Left colon (tissue), 2 donors: ENCODE results near the gene SCFD2. TPM values are rescaled to one million over a fixed set of nuclear protein-coding genes. Genes with fewer than 3 reads are reported as not detected.
A peak's percentile ranks its signal among the peaks of the same experiment; 100 is the strongest.
"Not testable (repeated sequence)": the region's sequence is repeated elsewhere in the genome, so short reads cannot be mapped to it uniquely, and the experiment has no call there.

Experiments
- ATAC-seq: fragments of 200-7000 bp; cut with Tn5 transposase; one replicate; pipeline ENCODE4 v1.9.1; 2020; ENCODE audit warnings: mild to moderate bottlenecking, moderate library complexity
- DNase-seq, 2 donors: peaks; one replicate each; pipeline ENCODE4 v3.0.0-alpha.2; 2020
- intact Hi-C, 2 donors: fragments of 100-400 bp; cut with DNase I in 1 of 2; cut with micrococcal nuclease in 1 of 2; formaldehyde crosslinking; loops; one replicate each; pipeline versions ENCODE4 v1.11.2 to v1.14.0; 2022; cut with DNase I, micrococcal nuclease
- total RNA-seq, 2 donors: library from RNA; stranded (reverse); fragmentation: NEBNext Ultra II Directional; extraction: Animal tissue kit (Norgen Biotek cat#: 25700); gene quantifications; one replicate each; pipeline ENCODE4 v1.2.1, GENCODE V29; 2021
- donor health status: DM: no; HTN: no; CAD: no.
- donor health status: DM: yes; HTN: yes; CAD: no.

Gene SCFD2
- total RNA-seq, 2 donors from 2014 or later: 11.1 to 15.8 TPM

DNA sequence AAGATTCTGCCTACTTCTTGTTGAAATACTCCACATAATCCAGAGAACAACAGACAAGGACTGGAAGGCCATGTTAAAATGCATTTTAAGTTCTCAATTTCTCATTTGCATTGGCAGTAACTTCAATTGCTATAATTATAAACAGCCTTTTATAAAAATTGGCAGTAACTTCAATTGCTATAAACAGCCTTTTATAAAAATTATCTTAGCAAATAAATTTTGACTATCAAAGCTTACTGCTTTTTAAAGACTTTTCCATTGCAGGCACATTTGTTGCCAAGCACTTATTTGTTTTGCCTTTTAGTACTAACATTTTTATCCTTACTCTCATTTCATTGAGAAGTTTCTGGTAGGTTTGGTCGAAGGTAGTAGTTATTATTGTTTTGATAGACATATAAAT, 17.8 kb downstream of the SCFD2 start:
- no peak for DNase-seq
- ATAC-seq: no peak
- intact Hi-C loops: no loop called here

DNA sequence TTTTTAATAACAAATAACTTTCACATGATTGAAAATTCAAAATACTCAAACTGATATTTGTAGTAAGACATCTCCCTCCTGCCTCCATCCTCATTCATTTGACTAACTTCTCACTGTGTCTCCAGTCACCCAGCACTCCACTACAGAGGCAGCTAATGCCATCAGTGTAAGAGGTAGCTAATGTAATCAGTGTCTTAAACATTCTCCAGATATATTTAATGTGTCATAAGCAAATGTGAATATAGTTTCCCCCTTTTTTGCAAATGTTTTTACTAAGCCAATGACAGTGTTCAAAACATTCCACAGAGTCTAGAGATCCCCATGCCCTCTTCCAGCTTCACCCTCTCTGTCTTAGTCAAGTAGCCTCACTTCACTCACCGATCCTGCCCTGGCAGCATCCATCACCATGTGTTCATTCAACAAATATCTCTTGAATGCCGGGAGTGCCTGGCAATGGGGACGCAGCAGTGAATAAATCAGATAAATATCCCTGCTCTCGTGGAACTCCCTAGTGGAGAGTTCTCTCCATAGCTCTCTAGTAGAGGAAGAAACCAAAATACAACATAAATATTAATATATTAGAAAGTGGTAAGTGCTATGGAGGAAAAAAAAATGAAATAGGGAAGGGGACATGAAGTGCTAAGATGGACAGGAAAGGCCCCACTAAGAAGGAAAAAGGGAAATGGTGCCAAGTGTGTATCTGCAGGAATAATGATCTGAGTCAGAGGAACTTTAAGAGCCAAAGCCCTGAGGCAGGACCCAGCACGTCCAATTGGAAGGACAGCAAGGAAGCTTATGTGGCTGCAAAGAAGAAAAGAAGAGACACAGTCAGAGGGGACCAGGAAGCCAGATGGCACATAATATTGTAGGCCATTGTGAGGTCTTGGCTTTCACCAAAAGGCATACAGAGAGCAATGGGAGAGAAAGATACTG, 18.7 kb downstream of the SCFD2 start:
- intact Hi-C loops: no loop called here
- DNase-seq (no peak), ATAC-seq (no peak)

DNA sequence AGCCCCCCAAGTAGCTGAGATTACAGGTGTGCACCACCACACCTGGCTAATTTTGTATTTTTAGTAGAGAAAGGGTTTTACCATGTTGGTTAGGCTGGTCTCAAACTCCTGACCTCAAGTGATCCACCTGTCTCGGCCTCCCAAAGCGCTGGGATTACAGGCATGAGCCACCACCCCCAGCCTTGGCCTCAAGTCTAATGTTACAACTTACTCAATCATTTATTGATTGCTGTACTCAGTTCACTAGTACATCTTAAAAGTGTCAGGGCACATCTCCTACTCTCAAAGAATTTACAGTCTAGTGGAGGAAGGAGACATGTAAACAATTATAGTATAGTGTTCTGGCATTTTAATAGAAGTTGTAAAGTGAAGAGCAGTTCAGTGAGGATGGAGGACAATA, 19.5 kb downstream of the SCFD2 start:
- intact Hi-C loops, DNase-seq, ATAC-seq: not testable (repeated sequence)

DNA sequence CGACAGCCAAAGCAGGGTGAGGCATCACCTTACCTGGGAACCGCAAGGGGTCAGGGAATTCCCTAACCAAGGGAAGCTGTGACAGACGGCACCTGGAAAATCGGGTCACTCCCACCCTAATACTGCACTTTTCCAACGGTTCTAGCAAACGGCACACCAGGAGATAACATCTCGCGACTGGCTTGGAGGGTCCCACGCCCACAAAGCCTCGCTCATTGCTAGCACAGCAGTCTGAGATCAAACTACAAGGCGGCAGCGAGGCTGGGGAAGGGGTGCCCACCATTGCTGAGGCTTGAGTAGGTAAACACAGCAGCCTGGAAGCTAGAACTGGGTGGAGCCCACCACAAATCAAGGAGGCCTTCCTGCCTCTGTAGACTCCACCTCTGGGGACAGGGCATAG, 25.7 kb downstream of the SCFD2 start:
- DNase-seq, ATAC-seq, intact Hi-C loops: not testable (repeated sequence)

DNA sequence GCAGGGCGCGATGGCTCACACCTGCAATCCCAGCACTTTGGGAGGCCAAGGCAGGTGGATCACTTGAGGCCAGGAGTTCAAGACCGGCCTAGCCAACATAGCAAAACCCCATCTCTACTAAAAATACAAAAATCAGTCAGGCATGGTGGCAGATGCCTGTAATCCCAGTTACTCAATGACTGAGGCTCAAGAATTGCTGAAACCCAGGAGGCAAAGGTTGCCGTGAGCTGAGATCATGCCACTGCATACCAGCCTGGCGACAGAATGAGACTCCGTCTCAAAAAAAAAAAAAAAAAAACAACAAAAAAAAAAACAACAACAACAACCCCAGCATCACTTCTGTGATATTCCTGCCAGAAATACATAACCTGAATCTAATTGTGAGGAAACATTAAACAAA, 30.9 kb downstream of the SCFD2 start:
- intact Hi-C loops, ATAC-seq, DNase-seq: not testable (repeated sequence)

DNA sequence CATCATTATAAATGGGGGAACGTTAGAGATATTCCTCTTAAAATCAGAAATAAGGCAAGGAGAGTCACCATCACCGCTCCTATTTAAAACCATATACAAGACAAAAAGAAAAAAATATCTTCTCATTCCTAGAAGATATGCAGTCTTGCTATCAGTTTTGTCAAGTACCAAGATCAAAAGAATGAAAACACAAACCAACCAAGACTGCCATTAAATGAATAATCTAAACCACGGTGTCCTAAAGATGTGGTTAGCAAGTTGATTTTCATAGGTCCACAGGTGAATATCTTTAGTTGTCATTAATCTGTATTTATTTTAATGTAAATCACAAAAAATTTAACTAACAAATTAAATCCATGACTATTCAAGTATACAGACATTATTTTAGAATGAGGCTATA, 39.3 kb downstream of the SCFD2 start:
- intact Hi-C loops: no loop called here
- ATAC-seq: no peak
- no peak for DNase-seq

DNA sequence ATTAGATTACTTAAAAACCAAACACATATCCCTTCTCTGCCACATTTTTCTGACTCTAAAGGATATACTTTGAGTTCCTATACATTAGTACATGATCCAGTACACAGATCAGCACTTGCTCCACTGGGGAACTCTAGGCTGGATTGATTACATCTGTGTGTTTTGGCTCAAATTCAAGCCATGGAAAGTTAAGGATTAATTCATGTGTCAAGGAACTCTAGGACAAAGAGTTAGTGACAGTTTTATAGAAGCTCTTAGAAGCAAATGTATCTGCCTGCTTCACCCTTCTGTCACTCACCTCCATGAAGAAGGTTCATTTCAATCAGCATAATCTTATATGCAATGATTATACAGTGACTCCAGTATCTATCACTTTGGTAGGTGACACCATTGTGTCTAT, 43.2 kb downstream of the SCFD2 start:
- ATAC-seq: peak; percentile 96
- no peak for DNase-seq
- intact Hi-C loops: no loop called here

DNA sequence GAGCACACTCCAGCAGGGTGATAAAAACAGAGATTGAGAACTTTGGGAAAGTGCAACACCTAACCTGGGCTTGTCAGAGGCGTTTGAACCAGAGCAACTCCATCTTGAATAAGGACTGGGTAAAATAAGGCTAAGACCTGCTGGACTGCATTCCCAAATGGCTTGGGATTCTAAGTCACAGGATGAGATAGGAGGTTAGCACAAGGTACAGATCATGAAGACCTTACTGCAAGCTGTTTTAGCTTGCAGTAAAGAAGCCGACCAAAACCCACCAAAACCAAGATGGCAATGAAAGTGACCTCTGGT, 43.9 kb downstream of the SCFD2 start:
- intact Hi-C loops: no loop called here
- DNase-seq (no peak), ATAC-seq (no peak)

DNA sequence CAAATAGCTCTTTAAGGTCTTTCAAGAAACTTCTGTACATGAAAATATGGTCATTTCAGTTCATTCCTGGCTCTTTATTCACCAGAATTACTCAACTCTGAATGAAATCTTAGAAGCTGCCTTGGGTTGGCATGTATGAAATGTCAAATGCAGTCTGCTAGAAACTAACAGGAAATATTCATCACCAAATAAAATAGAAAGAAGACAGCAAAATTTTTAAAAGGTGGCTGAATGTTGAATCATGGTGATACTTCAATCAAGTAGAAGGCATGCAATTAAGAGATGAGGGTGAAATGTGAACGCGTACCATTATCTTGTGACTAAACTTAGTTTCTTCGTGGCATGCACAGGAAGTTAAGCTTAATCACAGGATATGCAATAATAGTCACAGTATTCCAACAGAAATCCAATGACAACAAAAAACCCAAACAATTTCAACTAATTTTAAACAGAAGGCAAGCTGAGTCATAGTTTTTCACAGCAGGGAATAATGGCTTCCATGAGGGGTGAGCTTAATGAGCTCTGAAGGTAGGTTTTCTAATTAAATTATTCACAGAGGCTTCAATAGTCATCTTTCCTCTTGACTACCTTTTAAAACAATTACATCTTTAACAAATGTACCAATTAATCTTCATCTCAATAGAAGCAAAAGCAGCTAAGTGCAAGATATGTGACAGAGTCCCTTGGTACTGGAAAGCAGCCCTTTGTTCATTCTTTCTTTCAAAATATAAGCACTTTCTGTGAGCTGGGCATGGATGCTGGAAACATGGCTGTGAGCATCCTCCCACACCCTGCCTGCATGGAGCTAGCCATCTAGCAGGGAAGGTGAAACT, 44.5 kb downstream of the SCFD2 start:
- intact Hi-C loops: no loop called here
- ATAC-seq (no peak), DNase-seq (no peak)

DNA sequence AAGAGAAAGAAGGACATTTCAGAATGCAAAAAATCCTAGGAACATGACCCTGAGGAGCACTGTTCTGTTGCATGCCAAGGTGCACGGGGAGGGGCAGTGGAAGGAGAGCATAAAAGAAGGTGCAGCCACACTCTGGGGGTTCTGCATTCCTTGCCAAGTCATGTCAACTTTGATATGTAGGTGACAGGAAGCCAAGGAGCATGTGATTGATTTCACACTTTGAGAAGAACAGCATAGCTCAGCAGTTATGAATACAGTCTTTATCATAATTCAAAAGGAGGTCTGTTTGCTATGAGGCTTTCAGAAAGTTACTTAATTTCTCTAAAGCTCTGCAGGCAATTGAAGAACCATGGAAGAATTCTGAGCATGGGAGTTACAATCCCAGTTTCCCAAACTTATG, 50.6 kb downstream of the SCFD2 start:
- ATAC-seq: peak; percentile 82
- intact Hi-C loops: no loop called here
- peak in 1 of 2 donors; percentile 8 for DNase-seq

DNA sequence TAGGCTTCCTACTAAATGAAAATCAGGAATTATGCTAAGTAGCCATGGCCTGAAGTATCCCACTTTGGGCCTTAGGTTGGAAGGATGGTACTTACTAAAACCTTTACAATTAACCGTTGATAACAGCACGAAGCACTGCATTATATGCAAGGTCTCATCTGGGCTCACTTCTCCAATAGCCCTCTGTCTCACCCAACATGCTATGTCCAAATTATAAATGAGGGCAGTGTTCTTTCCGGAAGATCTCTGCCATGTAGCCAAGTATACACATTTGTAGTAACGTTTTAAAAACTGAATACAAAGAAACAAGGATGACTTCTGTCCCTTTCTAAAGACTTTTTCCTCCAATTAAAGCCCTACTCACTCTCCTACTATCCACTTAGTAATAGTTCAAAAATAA, 51.6 kb downstream of the SCFD2 start:
- DNase-seq: no peak
- intact Hi-C loops: no loop called here
- no peak for ATAC-seq

DNA sequence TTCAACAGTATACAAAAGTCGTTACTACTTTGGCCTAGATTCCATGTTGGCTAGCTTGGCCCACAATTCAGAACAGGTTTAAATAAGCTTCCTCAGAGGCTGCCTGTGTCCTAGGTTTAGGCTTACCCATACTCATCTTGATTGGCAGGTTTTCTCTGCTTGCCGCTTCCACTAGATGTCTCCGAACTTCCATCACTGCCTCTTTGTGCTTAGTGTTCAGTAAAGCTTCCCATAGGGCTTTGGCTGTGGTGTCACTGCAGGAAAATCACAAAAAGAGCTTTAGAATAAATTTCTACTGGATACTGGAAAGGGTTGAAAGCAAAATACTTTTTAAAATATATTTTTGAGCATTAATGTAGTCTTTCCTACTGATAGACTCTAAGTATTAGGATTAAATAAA, 52.4 kb downstream of the SCFD2 start:
- ATAC-seq: peak; percentile 37
- intact Hi-C loops: no loop called here
- no peak for DNase-seq

DNA sequence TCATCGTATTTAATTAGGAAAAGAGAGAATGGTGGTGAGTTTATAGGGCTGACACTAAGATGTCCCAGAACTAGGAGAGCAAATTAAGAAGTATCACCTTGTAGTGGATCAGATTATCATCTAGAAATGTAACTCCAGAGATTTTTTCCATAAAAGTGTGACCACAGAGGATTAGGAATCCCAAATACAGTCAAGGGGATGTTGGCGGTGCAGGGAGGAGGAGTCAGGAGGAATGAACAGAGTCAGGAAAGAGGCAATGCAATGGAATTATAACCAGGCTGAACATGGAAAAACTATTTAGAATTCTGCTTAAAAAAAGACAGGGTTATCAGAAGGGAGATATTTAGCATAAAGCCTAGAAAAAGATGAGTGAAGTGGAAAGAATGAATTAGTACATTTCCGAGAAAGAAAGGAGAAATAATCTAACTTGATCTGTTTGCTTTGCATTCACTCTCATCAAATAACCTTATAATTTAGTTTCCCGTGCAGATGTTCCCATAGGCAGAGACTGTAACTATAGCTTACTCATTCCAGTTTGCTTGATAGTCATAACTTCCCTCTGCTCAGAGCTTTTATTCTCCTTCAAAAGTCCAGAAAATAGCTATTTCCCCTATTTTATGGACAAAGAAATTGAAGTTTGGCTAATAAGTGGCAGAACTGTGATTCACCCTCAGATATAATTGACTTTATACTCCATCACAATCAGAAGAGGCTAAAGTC, 56.4 kb downstream of the SCFD2 start:
- intact Hi-C loops: no loop called here
- ATAC-seq: no peak

DNA sequence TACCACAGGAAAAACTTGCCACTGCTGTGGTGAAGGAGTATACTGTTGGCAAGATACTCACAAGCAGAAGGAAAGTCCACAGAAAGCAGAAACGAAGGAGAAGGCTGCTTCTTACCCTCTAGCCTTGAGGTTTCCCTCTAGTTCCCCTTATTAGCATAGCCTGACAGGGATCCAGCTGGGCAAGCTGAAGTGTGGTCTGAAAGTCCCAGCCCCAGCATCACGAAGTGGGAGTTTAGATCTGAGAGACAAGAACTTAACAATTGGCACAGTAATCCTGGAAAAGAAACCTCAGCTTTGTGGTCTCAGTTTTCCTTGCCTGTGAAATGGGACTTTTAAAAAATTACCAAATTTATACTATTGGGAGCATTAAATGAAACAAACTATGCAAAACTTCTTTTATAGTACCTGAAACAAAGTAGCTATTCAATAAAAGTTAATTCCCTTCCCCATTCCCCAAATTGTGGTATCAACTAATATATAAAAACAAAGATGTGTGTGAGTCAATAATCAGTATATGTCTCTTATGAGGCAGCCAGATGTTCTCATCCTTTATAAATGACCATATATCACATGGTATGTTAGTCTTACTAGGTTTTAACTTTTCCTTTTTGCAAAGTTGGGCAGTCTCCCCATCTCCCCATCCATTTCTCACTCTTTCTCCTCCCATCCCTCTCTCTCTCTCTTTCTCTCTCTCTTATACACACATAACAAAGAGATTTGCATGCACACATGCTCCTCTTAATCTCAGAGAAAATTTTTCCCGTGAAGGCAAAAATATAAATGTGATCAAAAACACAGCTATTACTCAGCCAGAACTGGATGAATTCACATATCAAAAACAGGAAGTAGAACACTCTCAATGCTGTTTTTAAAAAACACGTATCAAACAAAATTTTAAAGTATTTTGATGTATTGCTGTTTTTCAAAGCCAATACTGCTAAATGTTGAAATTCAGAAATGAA, 57.8 kb downstream of the SCFD2 start:
- intact Hi-C loops: no loop called here
- DNase-seq (no peak), ATAC-seq (no peak)

More for the DNA sequence above, 56.4 kb downstream of the SCFD2 start:
- no peak for DNase-seq

DNA sequence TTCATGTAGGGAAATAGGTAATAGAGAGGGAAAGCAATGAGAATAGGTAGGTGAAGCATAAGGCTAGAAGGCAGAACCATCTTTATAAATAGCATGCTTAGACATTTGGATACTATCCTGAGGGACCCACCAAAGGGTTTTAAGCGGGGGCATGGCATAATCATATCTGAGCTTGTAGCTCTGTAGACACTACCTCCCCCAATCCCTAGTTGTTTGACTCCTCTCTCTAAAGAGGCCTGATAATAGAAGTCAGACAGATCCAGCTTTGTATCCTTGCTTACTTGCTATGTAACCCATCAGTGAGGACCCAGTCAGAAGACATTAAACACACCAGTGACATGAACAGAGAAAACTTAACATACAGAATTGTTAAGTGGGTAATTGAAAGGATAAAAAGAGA, 58.7 kb downstream of the SCFD2 start:
- intact Hi-C loops: no loop called here
- ATAC-seq: no peak
- DNase-seq: no peak

DNA sequence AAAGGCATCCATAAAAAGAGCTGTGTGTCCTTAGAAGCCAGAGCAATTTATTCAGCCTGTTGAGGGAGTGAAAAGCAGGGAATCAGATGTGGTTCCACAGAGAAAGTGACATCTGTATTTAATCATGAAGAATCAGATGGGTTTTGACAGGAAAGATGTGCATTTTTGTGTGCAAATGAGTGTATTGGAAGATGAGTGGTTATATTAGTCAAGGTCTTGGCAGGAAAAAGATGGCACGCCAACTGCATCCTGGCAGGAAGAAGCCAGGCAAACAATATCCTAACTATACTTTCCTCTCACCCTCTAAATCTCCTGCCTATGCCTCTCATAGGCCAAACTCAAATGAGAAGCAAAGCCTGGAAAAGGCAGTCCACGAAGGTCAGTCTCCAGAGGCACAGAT, 59.1 kb downstream of the SCFD2 start:
- intact Hi-C loops: no loop called here
- ATAC-seq (no peak), DNase-seq (no peak)

DNA sequence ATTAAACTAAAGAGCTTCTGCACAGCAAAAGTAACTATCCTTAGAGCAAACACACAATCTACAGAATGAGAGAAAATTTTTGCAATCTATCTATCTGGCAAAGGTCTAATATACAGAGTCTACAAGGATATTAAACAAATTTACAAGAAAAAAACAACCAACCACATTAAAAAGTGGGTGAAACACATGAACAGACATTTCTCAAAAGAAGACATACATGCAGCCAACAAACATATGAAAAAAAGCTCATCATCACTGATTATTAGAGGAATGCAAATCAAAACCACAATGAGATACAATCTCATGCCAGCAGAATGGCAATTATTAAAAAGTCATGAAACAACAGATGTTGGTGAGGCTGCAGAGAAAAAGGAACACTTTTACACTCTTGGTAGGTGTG, 73.7 kb downstream of the SCFD2 start:
- intact Hi-C loops, DNase-seq, ATAC-seq: not testable (repeated sequence)

DNA sequence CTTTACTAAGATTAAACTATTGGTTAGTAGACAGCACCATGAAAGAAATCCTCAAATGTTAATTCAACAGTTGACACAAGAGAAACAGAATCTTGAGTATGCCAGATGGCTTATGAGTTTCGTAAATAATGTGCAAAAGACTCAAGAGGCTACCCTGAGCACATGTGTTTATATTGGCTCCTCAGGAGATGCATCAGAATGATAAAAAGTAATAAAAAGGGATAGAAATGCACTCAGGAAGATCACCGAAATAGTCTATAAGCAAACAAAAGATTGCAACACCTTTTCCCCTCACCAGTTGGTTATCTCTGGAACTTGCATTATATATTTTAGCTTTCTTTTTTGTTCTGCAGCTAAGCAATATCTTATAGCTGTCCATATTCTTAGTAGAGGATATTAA, 84.4 kb downstream of the SCFD2 start:
- intact Hi-C loops: no loop called here
- DNase-seq (no peak), ATAC-seq (no peak)
